BLaER1 (cell line): ENCODE results near the gene STX1B.

ENCODE experiments used
- H3K27ac ChIP-seq: shearing (Covaris generic); formaldehyde crosslinking; 2 replicates; pipeline ENCODE4 v1.8.1; 2022
- H3K27me3 ChIP-seq: shearing (Covaris generic); formaldehyde crosslinking; 2 replicates; pipeline ENCODE4 v1.8.1; 2022
- H3K36me3 ChIP-seq: shearing (Covaris generic); formaldehyde crosslinking; 2 replicates; pipeline ENCODE4 v1.8.1; 2022
- H3K4me1 ChIP-seq: shearing (Covaris generic); formaldehyde crosslinking; 2 replicates; pipeline ENCODE4 v1.8.1; 2022
- H3K4me2 ChIP-seq: shearing (Covaris generic); formaldehyde crosslinking; 2 replicates; pipeline ENCODE4 v1.8.1; 2022
- H3K4me3 ChIP-seq: shearing (Covaris generic); formaldehyde crosslinking; 2 replicates; pipeline ENCODE4 v1.8.1; 2022
- H3K9ac ChIP-seq: shearing (Covaris generic); formaldehyde crosslinking; 2 replicates; pipeline ENCODE4 v1.8.1; 2022
- H3K9me3 ChIP-seq: shearing (Covaris generic); formaldehyde crosslinking; 2 replicates; pipeline ENCODE4 v1.8.1; 2022
- H4K20me1 ChIP-seq: shearing (Covaris generic); formaldehyde crosslinking; 2 replicates; pipeline ENCODE4 v1.8.1; 2022
- Cebpa-rat ChIP-seq: shearing (Covaris generic); IDR thresholded peaks from 2 replicates; pipeline ENCODE4 v1.8.1; 2022

STX1B gene

DNA sequence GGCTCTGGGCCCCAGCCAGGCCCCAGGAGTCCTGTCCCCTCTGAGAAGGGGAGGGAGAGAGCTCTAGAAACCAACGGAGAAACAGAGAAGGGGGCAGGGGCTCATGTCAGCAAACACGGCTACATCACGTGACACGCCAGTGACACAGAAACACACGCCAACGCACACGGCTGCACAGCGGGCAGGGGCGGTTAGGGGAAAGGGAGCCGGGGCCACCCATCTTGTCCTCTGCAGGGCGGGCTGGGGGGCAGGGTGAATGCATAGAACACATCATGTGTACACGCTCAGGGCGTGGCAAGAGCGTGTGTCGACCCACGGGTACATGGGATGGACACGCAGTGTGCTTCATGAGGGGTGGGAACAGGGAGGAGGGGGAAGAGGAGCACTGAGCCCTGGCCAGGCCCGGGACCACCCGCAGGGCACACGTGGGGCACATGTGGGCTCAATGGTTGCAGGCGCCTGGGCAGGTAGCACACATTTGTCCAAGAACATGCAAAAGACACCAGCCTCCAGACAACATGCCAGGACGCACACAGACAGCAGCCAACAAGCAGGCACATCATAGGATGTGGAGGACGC, 20.9 kb downstream of the STX1B start:
- no peaks in the 10 kb centered on the region for H3K9me3 ChIP-seq
- no peak for TF ChIP-seq Cebpa-rat
- peaks cover 2% of the 10 kb centered on the region; the same call in 1 of the 2 replicates for H4K20me1 ChIP-seq
- peaks cover 34% of the 10 kb centered on the region for H3K36me3 ChIP-seq
- H3K4me2 ChIP-seq, result no peak overlapping the region
- no peak overlapping the region for H3K4me3 ChIP-seq
- peaks cover 12% of the 10 kb centered on the region for H3K4me1 ChIP-seq
- no peaks in the 10 kb centered on the region for H3K27me3 ChIP-seq
- H3K9ac ChIP-seq, result no peak overlapping the region
- H3K27ac ChIP-seq, result no peak overlapping the region

DNA sequence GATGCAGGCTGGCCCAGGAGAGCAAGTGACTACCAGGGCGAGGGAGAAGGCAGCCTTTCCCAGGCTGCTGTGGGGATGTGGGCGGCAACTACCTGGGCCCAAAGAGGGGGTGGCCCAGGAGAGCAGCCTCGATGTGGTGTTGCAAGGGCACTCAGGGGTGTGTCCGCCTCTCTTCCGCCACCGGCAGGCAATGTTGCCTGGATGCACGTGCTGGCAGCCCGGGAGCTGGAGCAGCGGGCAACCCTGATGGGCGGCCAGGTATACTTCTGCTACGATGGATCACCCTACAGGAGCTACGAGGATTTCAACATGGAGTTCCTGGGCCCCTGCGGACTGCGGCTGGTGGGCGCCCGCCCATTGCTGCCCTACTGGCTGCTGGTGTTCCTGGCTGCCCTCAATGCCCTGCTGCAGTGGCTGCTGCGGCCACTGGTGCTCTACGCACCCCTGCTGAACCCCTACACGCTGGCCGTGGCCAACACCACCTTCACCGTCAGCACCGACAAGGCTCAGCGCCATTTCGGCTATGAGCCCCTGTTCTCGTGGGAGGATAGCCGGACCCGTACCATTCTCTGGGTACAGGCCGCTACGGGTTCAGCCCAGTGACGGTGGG, 22.8 kb downstream of the STX1B start:
- Histone ChIP-seq H3K4me2 (no peak overlapping the region), H3K27ac (no peak overlapping the region), H3K27me3 (no peaks in the 10 kb centered on the region), H3K9ac (no peak overlapping the region), H3K4me3 (no peak overlapping the region), H3K4me1 (peaks cover 26% of the 10 kb centered on the region), H3K36me3 (peaks cover 52% of the 10 kb centered on the region), H4K20me1 (peaks cover 21% of the 10 kb centered on the region; the same call in 1 of the 2 replicates), H3K9me3 (no peaks in the 10 kb centered on the region)
- TF ChIP-seq Cebpa-rat, result no peak

DNA sequence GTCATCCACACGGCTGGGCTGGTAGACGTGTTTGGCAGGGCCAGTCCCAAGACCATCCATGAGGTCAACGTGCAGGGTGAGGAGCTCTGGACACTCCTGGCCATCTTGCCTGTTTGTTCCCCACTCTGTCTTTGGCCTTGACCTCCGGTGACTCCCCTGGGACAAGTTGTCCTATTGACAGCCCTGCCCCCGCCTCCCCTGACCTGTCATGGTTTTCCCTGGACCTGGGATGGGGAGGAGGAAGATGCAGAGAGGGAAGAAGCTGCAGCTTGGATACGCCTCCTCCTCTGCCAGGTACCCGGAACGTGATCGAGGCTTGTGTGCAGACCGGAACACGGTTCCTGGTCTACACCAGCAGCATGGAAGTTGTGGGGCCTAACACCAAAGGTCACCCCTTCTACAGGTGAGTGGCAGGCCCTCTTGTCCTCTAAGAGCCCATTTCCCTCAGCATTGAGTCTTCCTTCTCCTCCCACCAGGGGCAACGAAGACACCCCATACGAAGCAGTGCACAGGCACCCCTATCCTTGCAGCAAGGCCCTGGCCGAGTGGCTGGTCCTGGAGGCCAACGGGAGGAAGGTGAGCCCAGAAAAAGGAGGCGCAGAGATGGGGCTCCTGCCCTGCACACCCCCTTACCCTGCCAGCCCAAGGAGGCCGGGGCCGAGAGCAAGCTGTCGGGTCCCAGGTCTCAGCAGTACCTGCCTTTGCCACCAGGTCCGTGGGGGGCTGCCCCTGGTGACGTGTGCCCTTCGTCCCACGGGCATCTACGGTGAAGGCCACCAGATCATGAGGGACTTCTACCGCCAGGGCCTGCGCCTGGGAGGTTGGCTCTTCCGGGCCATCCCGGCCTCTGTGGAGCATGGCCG, 24.1 kb downstream of the STX1B start:
- H3K36me3 ChIP-seq, result peaks cover 66% of the 10 kb centered on the region
- no peak overlapping the region for H3K4me2 ChIP-seq
- no peaks in the 10 kb centered on the region for H3K27me3 ChIP-seq
- H3K27ac ChIP-seq, result no peak overlapping the region
- H3K9me3 ChIP-seq, result no peaks in the 10 kb centered on the region
- H4K20me1 ChIP-seq, result peaks cover 24% of the 10 kb centered on the region; the same call in 1 of the 2 replicates
- H3K4me3 ChIP-seq, result no peak overlapping the region
- peaks cover 26% of the 10 kb centered on the region for H3K4me1 ChIP-seq
- no peak for TF ChIP-seq Cebpa-rat
- H3K9ac ChIP-seq, result no peak overlapping the region

DNA sequence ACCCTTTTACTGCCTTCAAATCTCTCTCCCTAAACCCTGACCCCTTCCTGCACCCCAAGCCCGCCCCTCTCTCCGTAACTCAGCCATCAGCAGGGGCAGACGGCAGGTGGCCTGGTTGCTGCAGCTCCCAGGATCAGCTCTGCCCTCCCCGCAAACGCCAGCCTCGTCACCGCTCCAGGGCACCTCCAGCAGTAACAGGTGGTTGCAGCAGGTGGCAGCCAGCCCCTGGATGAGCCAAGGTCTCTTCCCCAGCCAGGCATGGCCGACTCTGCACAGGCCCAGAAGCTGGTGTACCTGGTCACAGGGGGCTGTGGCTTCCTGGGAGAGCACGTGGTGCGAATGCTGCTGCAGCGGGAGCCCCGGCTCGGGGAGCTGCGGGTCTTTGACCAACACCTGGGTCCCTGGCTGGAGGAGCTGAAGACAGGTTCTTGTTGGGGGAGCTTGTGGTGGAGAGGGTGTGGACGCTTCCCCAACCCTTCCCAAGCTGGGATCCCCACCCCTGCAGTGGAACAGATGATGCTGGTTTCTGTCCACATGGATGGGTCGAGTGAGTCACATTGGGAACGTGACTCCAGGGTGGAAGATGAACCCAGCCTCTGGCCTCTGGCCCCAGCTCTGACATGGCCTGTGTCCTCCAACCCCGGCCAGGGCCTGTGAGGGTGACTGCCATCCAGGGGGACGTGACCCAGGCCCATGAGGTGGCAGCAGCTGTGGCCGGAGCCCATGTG, 24.9 kb downstream of the STX1B start:
- peaks cover 74% of the 10 kb centered on the region for H3K36me3 ChIP-seq
- TF ChIP-seq Cebpa-rat, result no peak
- no peak overlapping the region for H3K9ac ChIP-seq
- H3K4me1 ChIP-seq, result peaks cover 26% of the 10 kb centered on the region
- no peaks in the 10 kb centered on the region for H3K9me3 ChIP-seq
- peaks cover 24% of the 10 kb centered on the region; the same call in 1 of the 2 replicates for H4K20me1 ChIP-seq
- H3K27ac ChIP-seq, result no peak overlapping the region
- no peaks in the 10 kb centered on the region for H3K27me3 ChIP-seq
- no peak overlapping the region for H3K4me3 ChIP-seq
- peak overlapping the region; percentile 50 for H3K4me2 ChIP-seq

DNA sequence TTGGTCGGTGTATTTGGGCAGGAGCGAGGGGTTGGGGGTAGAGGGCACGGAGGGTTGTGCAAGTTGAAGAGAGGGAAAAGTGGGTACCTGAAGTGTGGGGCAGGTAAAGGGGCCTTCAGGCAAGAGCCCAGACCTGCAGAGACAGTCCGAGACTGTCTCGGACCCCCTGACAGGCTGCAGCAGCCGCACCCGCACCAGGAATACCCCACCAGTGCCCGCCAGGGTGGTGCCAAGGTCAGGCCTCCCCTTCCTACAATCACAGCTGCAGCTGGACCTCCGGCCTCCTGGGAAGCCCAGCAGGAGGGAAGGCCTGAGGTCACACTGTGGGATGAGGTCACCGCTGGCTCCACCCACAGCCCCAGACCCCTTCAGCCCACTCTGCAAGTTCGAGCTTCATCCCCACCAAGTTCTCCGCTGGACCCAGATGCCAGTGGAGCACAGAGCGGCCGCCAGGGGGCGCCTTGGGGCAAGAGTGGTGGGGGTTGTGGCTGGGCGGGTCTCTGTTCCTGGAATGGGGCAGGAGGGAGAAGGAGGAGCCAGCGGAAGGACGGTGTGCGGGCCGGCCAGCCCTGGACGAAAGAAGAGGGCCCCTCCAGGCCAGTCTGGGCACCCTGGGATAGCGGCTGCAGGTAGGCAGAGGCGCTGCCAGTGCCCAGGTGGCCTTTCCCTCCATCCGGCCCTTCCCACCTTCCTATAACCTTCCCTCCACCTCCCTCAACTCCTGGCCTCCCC, 25.6 kb downstream of the STX1B start, which contains the start of gene HSD3B7:
HSD3B7 (plus strand) TSS at position 539 of the 732 bp plus-strand sequence. CDS start 452 bp downstream, outside the sequence.
- Histone ChIP-seq H3K4me3 (no peak within 1 kb of the TSS), H3K36me3 (peaks cover 81% of the 10 kb centered on the region), H3K4me1 (peaks cover 26% of the 10 kb centered on the region), H4K20me1 (peaks cover 24% of the 10 kb centered on the region; the same call in 1 of the 2 replicates), H3K4me2 (peak within 1 kb of the TSS; percentile 50), H3K27ac (peak within 1 kb of the TSS; percentile 60), H3K9me3 (no peaks in the 10 kb centered on the region), H3K27me3 (no peaks in the 10 kb centered on the region), H3K9ac (peak within 1 kb of the TSS; percentile 27; the same call in 1 of the 2 replicates)
- no peak for TF ChIP-seq Cebpa-rat

DNA sequence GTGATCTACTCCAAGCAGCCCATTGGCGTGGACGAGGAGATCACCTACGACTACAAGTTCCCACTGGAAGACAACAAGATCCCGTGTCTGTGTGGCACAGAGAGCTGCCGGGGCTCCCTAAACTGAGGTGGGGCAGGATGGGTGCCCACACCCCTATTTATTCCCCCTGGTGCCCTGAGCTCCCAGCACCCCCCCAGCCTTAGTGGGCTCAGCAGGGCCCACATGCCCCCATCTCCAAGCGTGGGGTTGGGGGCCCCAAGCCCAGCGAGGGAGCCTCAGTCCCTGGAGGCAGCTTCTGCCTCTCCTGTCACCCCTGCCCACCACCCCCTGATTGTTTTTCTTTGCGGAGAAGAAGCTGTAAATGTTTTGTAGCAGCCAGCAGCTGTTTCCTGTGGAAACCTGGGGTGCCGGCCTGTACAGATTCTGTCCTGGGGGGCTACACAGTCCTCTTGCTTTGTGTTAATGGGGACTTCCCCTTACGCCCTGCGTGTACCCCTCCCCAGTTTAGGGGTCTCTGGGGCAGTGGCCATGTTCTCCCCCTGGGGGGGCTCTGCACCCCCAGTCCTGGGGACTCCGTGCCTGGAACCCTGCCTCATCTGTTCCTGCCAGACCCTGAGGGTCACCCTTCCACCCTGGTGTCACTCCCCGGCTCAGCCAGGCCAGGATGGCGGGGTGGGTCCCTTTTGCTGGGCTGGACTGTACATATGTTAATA, 26.4 kb downstream of the STX1B start:
- H3K4me3 ChIP-seq, result no peak overlapping the region
- peaks cover 26% of the 10 kb centered on the region for H3K4me1 ChIP-seq
- peaks cover 87% of the 10 kb centered on the region for H3K36me3 ChIP-seq
- peak overlapping the region; percentile 41; the same call in 1 of the 2 replicates for H3K4me2 ChIP-seq
- peak overlapping the region; percentile 60 for H3K27ac ChIP-seq
- H3K9ac ChIP-seq, result peak overlapping the region; percentile 27; the same call in 1 of the 2 replicates
- no peaks in the 10 kb centered on the region for H3K27me3 ChIP-seq
- no peaks in the 10 kb centered on the region for H3K9me3 ChIP-seq
- TF ChIP-seq Cebpa-rat, result no peak
- peaks cover 24% of the 10 kb centered on the region; the same call in 1 of the 2 replicates for H4K20me1 ChIP-seq

DNA sequence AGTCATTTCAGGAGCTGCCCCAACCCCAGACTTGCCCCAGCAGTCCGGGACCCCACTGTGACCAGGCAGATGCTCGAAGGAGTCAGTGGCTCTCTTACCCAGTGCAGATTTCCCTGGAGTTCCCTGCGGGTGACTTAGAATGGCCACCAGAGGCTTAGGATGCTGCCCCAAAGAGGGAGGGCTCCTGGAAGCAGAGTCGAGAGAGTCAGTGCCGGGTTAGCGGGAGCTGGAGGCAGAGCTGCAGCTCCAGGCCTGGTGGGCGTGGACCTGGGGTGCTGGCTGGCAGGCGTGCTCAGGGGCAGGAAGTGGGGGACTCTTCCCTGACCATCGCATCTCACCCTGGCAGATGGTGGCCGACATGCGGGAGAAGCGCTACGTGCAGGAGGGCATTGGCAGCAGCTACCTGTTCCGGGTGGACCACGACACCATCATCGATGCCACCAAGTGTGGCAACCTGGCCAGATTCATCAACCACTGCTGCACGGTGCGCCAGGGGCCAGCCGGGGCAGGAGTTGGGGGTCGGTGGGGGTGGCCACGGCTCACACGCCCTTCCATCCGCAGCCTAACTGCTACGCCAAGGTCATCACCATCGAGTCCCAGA, 27.0 kb downstream of the STX1B start:
- Histone ChIP-seq H4K20me1 (peaks cover 29% of the 10 kb centered on the region), H3K27me3 (no peaks in the 10 kb centered on the region), H3K9me3 (no peaks in the 10 kb centered on the region), H3K4me2 (peak overlapping the region; percentile 41; the same call in 1 of the 2 replicates), H3K27ac (peak overlapping the region; percentile 60; the same call in 1 of the 2 replicates), H3K4me3 (no peak overlapping the region), H3K36me3 (peaks cover 92% of the 10 kb centered on the region), H3K4me1 (peaks cover 26% of the 10 kb centered on the region), H3K9ac (no peak overlapping the region)
- TF ChIP-seq Cebpa-rat, result no peak
